ENCODE data around the gene EMX1. TPM values are rescaled to one million over a fixed set of nuclear protein-coding genes. Genes with fewer than 3 reads are reported as not detected.

The EMX1 gene
- polyA plus RNA-seq, 3 donors = not detected

DNA sequence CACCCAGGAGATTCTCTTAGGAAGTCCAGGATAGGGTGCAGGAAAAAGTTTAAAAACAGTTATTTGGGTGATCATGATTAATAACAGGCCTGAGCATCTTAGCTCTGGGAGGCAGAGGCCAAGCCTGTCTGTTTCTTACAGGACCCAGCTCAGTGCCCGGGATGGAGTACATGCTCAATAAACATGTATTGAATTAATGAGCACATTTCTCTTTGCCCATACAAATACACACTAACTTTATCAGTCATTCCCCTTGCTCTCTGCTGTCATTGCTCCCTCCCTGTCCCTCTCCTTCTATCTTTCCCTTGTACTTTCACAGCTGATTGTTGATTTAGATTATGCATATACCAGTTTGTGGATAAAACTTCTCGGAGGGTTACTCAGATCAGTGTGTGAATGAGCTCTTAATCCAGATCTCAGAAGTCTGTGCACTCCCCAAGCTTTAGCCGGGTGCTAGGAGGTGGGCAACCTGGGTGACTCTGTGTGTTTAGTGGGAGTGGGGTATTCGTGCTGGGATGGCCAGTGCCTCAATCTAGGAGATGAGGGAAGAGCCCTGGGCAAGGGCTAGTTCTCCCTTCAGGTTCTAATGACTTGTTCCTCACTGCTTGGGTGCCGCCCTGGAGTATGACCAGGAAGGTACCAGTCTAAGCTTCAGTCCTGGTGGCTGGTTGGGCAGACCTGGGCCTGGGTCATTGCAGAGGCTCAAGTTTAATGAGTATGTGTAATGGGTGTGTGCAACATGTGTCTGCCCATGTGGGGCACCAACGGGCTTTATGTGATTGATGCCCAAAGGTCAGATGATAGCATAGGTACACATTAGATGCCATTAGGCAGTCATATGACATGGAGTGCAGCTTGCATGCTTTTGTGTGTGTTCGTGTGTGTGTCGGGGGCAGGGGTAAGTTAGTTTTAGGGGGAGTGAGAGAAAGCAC, 10.6 kb downstream of the EMX1 start:
- H3K27ac Mint-ChIP-seq = no peak overlapping the region
- H3K9me3 Mint-ChIP-seq = peaks cover 0 to 7% (median 0%) of the 10 kb centered on the region in 7 donors
- no peak overlapping the region for H2AFZ ChIP-seq (ENCODE audit: insufficient read depth, low read depth, low read length, poor library complexity, severe bottlenecking)
- H3K79me2 ChIP-seq (ENCODE audit: insufficient read depth, low read length) = no peaks in the 10 kb centered on the region
- no peak for DNase-seq
- no peaks in the 10 kb centered on the region for H3K36me3 ChIP-seq (replicated peaks in 1 of 2; ENCODE audit: control insufficient read depth in 1 of 2, insufficient read depth in 2 of 2, low read length in 2 of 2)
- no peak overlapping the region for H3K4me3 Mint-ChIP-seq
- H3K4me2 ChIP-seq (replicated peaks; ENCODE audit: extremely low read depth, low read length, poor library complexity, severe bottlenecking) = no peak overlapping the region
- no peak overlapping the region for H3K27ac ChIP-seq (ENCODE audit: low read depth in 1 of 2, low read length in 2 of 2)
- H3K27me3 ChIP-seq (ENCODE audit: control insufficient read depth in 2 of 2, insufficient read depth in 2 of 2, low read length in 2 of 2) = peaks cover 67 to 84% of the 10 kb centered on the region in 2 donors
- H3K36me3 Mint-ChIP-seq = no peaks in the 10 kb centered on the region
- no peaks in the 10 kb centered on the region for H4K20me1 ChIP-seq (ENCODE audit: insufficient read depth, low read length)
- TF ChIP-seq, protein P1, sequence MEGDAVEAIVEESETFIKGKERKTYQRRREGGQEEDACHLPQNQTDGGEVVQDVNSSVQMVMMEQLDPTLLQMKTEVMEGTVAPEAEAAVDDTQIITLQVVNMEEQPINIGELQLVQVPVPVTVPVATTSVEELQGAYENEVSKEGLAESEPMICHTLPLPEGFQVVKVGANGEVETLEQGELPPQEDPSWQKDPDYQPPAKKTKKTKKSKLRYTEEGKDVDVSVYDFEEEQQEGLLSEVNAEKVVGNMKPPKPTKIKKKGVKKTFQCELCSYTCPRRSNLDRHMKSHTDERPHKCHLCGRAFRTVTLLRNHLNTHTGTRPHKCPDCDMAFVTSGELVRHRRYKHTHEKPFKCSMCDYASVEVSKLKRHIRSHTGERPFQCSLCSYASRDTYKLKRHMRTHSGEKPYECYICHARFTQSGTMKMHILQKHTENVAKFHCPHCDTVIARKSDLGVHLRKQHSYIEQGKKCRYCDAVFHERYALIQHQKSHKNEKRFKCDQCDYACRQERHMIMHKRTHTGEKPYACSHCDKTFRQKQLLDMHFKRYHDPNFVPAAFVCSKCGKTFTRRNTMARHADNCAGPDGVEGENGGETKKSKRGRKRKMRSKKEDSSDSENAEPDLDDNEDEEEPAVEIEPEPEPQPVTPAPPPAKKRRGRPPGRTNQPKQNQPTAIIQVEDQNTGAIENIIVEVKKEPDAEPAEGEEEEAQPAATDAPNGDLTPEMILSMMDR (IDR thresholded peaks at IDR 0.05) = no peak
- WGBS (ENCODE audit: insufficient coverage) = 84% methylated on average over 8 of the region's 8 CpGs
- H3K4me3 ChIP-seq (replicated peaks in 1 of 3; ENCODE audit: low read depth in 2 of 3, low read length in 3 of 3) = no peak overlapping the region
- peaks cover 31 to 38% (median 33%) of the 10 kb centered on the region in 3 donors for H3K27me3 Mint-ChIP-seq (ENCODE audit: low read depth in 3 of 3)
- intact Hi-C loops (cut with micrococcal nuclease) = no loop called here
- no peaks in the 10 kb centered on the region for H3K4me1 ChIP-seq (ENCODE audit: control insufficient read depth in 1 of 2, insufficient read depth in 2 of 2, low read length in 2 of 2)
- peaks cover 4% of the 10 kb centered on the region for H3K4me1 Mint-ChIP-seq
- H3K9ac ChIP-seq (ENCODE audit: insufficient read depth, low read length, poor library complexity, severe bottlenecking) = no peak overlapping the region
- H3K9me3 ChIP-seq (replicated peaks in 1 of 2; ENCODE audit: control insufficient read depth in 1 of 2, insufficient read depth in 1 of 2, low read length in 2 of 2) = peaks cover 0 to 32% of the 10 kb centered on the region in 2 donors

DNA sequence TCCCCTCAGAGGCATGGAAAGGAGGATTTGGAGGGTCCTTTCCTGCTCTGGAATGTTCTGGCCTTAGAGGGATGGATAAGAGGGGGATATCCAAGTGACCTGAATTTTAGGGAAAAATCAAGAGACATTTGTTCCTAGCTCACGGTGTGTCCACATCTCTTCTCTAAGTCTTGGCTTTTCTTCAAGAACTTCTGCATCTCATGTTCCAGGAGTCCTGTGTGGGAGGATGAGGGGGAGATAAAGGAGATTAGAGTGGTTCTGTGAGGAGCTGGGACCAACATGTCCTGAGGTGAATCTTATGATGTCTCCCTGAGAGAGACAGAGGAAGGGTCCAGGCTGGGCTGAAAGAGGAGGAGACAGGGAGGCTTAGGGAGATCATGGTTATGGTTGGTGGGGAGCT, 11.7 kb downstream of the EMX1 start:
- Mint-ChIP-seq H3K27me3 (ENCODE audit: low read depth in 3 of 3) (peaks cover 22 to 31% (median 23%) of the 10 kb centered on the region in 3 donors), H3K4me1 (no peaks in the 10 kb centered on the region), H3K36me3 (no peaks in the 10 kb centered on the region), H3K27ac (no peak overlapping the region), H3K9me3 (peaks cover 0 to 7% (median 0%) of the 10 kb centered on the region in 7 donors), H3K4me3 (no peak overlapping the region)
- H3K4me2 ChIP-seq (replicated peaks; ENCODE audit: extremely low read depth, low read length, poor library complexity, severe bottlenecking) = no peak overlapping the region
- no peak for DNase-seq
- no peak overlapping the region for H3K27ac ChIP-seq (ENCODE audit: low read depth in 1 of 2, low read length in 2 of 2)
- H3K9ac ChIP-seq (ENCODE audit: insufficient read depth, low read length, poor library complexity, severe bottlenecking) = no peak overlapping the region
- no peaks in the 10 kb centered on the region for H3K79me2 ChIP-seq (ENCODE audit: insufficient read depth, low read length)
- H3K4me3 ChIP-seq (replicated peaks in 1 of 3; ENCODE audit: low read depth in 2 of 3, low read length in 3 of 3) = no peak overlapping the region
- peaks cover 0 to 26% of the 10 kb centered on the region in 2 donors for H3K9me3 ChIP-seq (replicated peaks in 1 of 2; ENCODE audit: control insufficient read depth in 1 of 2, insufficient read depth in 1 of 2, low read length in 2 of 2)
- no peak overlapping the region for H2AFZ ChIP-seq (ENCODE audit: insufficient read depth, low read depth, low read length, poor library complexity, severe bottlenecking)
- peaks cover 57 to 76% of the 10 kb centered on the region in 2 donors for H3K27me3 ChIP-seq (ENCODE audit: control insufficient read depth in 2 of 2, insufficient read depth in 2 of 2, low read length in 2 of 2)
- no peaks in the 10 kb centered on the region for H3K4me1 ChIP-seq (ENCODE audit: control insufficient read depth in 1 of 2, insufficient read depth in 2 of 2, low read length in 2 of 2)
- H4K20me1 ChIP-seq (ENCODE audit: insufficient read depth, low read length) = no peaks in the 10 kb centered on the region
- H3K36me3 ChIP-seq (replicated peaks in 1 of 2; ENCODE audit: control insufficient read depth in 1 of 2, insufficient read depth in 2 of 2, low read length in 2 of 2) = no peaks in the 10 kb centered on the region
- TF ChIP-seq, protein P1 (IDR thresholded peaks at IDR 0.05) = no peak
- intact Hi-C loops (cut with micrococcal nuclease) = no loop called here
- 100% methylated on average over 1 of the region's 1 CpG for WGBS (ENCODE audit: insufficient coverage)

Data from CD14-positive monocyte (primary cell).